Spleen (tissue), 7 donors: ENCODE results near the gene KRTAP6-2.

ENCODE experiments used
- CTCF ChIP-seq, 11 experiments: fragments of 200-600 bp in 7 of 11; fragments of 450-650 bp in 4 of 11; sonication (generic) in 4 of 11; IDR thresholded peaks in 8 of 11; conservative IDR thresholded peaks in 3 of 11; 1 replicate in 7 of 11; 2 replicates in 4 of 11; pipeline versions ENCODE4 v1.4.0 to v1.8.0; 2016 to 2021; ENCODE audit warnings: antibody characterized with exemption in 11 of 11, inconsistent platforms in 4 of 11, mild to moderate bottlenecking in 1 of 11
- POLR2A ChIP-seq, 3 donors: fragments of 450-650 bp; IDR thresholded peaks; one replicate each; pipeline ENCODE4 v1.5.1; 2017; ENCODE audit warnings: antibody characterized with exemption in 3 of 3, mild to moderate bottlenecking in 1 of 3
- POLR2AphosphoS5 ChIP-seq, 3 donors: sonication (generic); formaldehyde crosslinking; IDR thresholded peaks; one replicate each; pipeline ENCODE4 v1.5.1; 2017; ENCODE audit warnings: antibody characterized with exemption in 3 of 3
- donor health status: DM: no; HTN: no; CAD: no; lungs with moderate emphysema.
- donor health status: DM: no; HTN: no; CAD: no.
- donor health status: DM: no; HTN: no; CAD: no.

GRCh38 chr21:30623362-30623761 lies 24.7 kb upstream of the KRTAP6-2 start:
- TF ChIP-seq POLR2AphosphoS5 (IDR thresholded peaks at IDR 0.05), result no peak
- no peak for TF ChIP-seq CTCF (IDR thresholded peaks at IDR 0.05 in 8 of 11, conservative IDR thresholded peaks at IDR 0.05 in 3 of 11)
- no peak for TF ChIP-seq POLR2A (IDR thresholded peaks at IDR 0.05)
